Fibroblast of pulmonary artery (primary cell): ENCODE measurements around the gene ZBTB7A.
A peak's percentile ranks its signal among the peaks of the same experiment; 100 is the strongest.

ENCODE experiments used
- DNase-seq: peaks from one replicate; pipeline ENCODE4 v3.0.0-alpha.2; 2010; ENCODE audit warnings: low read depth
- H3K4me3 ChIP-seq: replicated peaks from 2 replicates; pipeline ENCODE4 v1.5.1; 2011; ENCODE audit warnings: low read depth, mild to moderate bottlenecking, control low read depth, low read length, moderate library complexity
- TF ChIP-seq, protein P1 (sequence below): IDR thresholded peaks from 2 replicates; pipeline ENCODE4 v1.5.1; 2011; ENCODE audit warnings: mild to moderate bottlenecking, control low read depth, low read length, inconsistent platforms; ENCODE audit errors: missing control alignments

The ZBTB7A gene

DNA sequence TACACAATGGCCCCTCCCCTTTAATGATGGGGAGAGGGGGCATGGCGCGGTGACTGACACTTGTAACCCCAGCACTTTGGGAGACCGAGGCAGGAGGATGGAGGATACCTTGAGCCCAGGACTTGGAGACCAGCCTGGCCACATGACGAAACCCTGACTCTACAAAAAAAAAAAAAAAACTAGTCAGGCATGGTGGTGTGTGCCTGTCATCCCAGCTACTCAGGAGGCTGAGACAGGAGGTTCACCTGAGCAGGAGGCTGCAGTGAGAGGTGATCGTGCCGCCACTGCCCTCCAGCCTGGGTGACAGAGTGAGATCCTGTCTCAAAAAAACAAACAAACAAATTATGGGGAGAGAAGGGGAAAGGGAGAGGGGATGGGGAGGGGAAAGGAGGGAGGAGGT, 13.8 kb upstream of the ZBTB7A start:
- no peak for DNase-seq
- H3K4me3 ChIP-seq = no peak overlapping the region
- TF ChIP-seq, protein P1, sequence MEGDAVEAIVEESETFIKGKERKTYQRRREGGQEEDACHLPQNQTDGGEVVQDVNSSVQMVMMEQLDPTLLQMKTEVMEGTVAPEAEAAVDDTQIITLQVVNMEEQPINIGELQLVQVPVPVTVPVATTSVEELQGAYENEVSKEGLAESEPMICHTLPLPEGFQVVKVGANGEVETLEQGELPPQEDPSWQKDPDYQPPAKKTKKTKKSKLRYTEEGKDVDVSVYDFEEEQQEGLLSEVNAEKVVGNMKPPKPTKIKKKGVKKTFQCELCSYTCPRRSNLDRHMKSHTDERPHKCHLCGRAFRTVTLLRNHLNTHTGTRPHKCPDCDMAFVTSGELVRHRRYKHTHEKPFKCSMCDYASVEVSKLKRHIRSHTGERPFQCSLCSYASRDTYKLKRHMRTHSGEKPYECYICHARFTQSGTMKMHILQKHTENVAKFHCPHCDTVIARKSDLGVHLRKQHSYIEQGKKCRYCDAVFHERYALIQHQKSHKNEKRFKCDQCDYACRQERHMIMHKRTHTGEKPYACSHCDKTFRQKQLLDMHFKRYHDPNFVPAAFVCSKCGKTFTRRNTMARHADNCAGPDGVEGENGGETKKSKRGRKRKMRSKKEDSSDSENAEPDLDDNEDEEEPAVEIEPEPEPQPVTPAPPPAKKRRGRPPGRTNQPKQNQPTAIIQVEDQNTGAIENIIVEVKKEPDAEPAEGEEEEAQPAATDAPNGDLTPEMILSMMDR = no peak

DNA sequence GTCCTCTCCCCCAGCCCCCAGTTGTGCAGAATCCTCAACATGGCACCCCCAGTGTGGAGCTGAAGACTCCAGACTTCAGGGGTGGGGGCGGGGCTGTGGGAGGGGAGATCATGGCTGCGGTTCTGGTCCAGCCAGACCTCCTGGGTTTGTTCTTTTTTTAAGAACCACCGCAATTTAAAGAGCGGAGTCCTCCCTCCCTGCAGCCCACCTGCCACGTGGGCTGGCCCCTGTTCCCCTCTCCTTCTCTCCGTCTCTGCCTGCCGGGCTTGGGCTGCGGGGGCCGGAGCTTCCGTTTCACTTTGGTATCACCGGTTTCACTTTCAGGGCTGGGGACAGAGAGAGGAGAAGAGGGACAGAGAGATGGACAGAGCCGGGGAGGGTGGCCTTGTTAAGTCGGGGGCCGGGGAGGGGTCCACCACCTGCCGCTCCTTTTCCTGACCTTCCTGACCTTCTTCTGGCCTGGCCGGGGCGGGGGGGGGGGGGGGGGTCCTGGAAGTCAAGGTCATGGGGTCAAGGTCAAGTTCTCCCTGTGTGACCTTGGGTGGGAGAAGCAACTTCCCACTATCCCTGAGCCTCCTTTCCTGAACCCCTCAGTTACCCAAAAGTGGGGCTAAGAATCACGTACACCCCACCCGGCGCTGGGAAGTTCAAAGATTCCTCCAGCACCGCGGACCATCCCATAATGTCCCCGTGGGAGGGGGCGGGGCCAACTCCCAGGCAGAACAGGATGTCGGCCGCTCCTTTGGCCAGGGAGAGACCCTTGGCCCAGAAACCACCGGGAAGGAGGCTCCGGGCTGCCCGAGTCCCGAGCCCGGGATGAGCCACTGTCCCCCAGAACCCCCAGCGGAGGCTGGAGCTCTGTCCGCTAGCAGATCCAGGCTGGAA, 11.3 kb upstream of the ZBTB7A start:
- peak overlapping the region; percentile 49 for H3K4me3 ChIP-seq
- no peak for DNase-seq
- TF ChIP-seq, protein P1 = no peak

DNA sequence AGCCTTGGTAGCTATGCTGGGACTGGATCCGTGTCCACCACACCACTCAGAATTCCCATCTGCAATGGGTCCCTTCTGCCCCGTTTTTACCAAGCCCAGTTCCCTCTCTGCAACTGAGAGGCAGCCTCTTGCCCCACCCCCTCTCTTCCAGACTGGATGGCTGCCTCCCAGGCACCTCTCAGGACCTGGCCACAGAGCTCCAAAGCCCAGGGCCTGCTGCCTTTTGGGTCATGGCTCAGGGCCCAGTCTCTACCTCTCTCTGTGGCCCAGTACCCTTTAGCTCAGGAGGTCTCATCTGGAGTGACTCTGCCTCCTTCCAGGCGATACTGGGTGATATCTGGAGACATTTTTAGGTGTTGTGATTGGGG, 10.3 kb upstream of the ZBTB7A start:
- H3K4me3 ChIP-seq = no peak overlapping the region
- no peak for DNase-seq
- TF ChIP-seq, protein P1 = no peak

DNA sequence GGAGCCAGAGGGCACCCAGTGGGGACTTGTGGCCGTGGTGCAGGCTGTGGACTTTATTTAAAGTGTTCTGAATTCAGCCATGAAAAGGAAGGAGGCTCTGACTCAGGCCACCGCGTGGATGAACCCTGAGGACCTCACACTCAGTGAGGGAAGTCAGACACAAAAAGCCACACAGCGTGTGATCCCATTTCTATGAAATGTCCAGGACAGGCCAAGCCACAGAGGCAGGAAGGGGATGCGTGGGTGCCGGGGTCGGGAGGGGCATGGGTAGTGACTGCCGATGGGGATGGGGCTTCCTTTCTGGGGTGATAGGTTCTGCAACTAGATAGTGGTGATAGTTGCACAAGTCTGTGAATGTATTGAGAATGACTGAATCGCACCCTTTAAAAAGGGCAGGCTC, 8.7 kb upstream of the ZBTB7A start:
- TF ChIP-seq, protein P1 = no peak
- no peak overlapping the region for H3K4me3 ChIP-seq
- no peak for DNase-seq

DNA sequence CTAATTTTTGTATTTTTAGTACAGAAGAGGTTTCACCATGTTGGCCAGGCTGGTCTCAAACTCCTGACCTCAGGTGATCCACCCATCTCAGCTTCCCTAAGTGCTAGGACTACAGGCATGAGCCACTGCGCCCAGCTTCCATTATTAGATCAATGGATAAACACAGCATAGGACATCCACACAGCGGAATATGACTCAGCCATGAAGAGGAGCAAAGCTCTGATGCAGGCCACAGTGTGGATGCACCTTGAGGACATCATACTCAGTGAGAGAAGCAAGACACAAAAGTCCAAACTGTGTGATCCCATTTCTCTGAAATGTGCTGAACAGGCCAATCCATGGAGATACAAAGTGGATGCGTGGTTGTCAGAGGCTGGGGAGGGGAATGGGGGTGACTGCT, 4.9 kb upstream of the ZBTB7A start:
- DNase-seq = no peak
- H3K4me3 ChIP-seq = no peak overlapping the region
- TF ChIP-seq, protein P1 = no peak

DNA sequence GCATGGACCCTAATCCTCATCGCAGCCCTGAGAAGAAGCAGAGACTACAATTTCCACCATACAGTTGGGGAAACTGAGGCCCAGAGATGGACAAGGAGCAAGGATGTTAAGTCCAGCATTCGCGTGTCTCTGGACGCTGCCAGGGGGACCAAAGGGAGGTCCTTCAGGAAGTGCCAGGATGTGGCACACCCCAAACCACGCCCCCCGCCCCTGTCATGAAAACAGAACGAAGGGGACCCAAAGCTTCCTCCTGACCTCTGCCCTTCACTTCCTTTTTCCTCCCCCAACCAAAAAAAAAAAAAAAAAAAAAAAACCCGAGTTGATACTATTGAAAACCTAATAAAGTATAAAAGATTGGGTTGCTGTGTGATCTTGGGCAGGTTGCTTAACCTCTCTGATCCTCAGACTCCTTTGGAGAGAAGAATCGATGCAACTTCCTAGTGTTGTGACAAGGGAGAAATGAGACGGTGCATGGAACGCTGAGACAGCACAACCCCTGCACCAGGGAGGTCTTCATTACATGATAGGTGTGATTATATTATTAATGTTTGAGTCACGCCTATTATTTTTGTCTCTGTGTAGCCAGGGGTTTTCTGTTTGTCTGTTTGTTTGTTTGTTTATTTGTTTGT, 2.7 kb upstream of the ZBTB7A start:
- no peak for DNase-seq
- H3K4me3 ChIP-seq = no peak overlapping the region
- TF ChIP-seq, protein P1 = no peak
